Esophagus squamous epithelium (tissue), 5 donors: Measurements from ENCODE around the gene VPS37B. TPM values are rescaled to one million over a fixed set of nuclear protein-coding genes. Genes with fewer than 3 reads are reported as not detected.

Experiments
- DNase-seq: peaks from one replicate; lab custom pipeline; 2025; lab: John Stamatoyannopoulos, UW
- H3K27ac ChIP-seq, 4 donors: fragments of 200-600 bp; sonication (generic); one replicate each; pipeline ENCODE4 v1.5.1; 2016 to 2019; ENCODE audit warnings: mild to moderate bottlenecking in 1 of 4
- H3K27me3 ChIP-seq, 4 donors: fragments of 200-600 bp; sonication (generic); 1 replicate in 3 of 4; 2 replicates in 1 of 4; pipeline versions ENCODE4 v1.5.1 to v1.6.0; 2017 to 2021; ENCODE audit warnings: antibody characterized with exemption in 1 of 4
- H3K36me3 ChIP-seq, 3 donors: fragments of 200-600 bp; sonication (generic); one replicate each; pipeline ENCODE4 v1.5.1; 2016 to 2019
- H3K4me1 ChIP-seq, 3 donors: fragments of 200-600 bp; sonication (generic); one replicate each; pipeline ENCODE4 v1.5.1; 2017 to 2019
- H3K4me3 ChIP-seq, 4 donors: fragments of 200-600 bp; sonication (generic); 1 replicate in 3 of 4; 2 replicates in 1 of 4; pipeline ENCODE4 v1.5.1; 2016 to 2019; ENCODE audit warnings: mild to moderate bottlenecking in 2 of 4, moderate library complexity in 1 of 4
- H3K9me3 ChIP-seq, 3 donors: fragments of 200-600 bp; sonication (generic); one replicate each; pipeline ENCODE4 v1.5.1; 2016 to 2019
- CTCF ChIP-seq, 6 experiments: fragments of 450-650 bp in 4 of 6; fragments of 200-600 bp in 2 of 6; sonication (generic) in 2 of 6; IDR thresholded peaks; one replicate each; pipeline ENCODE4 v1.5.1; 2016 to 2019; ENCODE audit warnings: antibody characterized with exemption in 6 of 6, mild to moderate bottlenecking in 4 of 6, moderate library complexity in 4 of 6
- POLR2A ChIP-seq, 4 donors: fragments of 450-650 bp; IDR thresholded peaks; one replicate each; pipeline ENCODE4 v1.6.1; 2017; ENCODE audit warnings: antibody characterized with exemption in 4 of 4, mild to moderate bottlenecking in 4 of 4, moderate library complexity in 3 of 4
- WGBS, 2 donors: methylation state at CpG; one replicate each; pipeline ENCODE4 v1.1.5; 2018; 5-methylcytosine and 5-hydroxymethylcytosine counted together
- intact Hi-C: fragments of 100-400 bp; cut with DNase I; formaldehyde crosslinking; loops from one replicate; pipeline ENCODE4 v1.15.0; 2022
- total RNA-seq, 4 donors: library from RNA; depleted of rRNA; stranded (reverse); fragments of >200 nt; gene quantifications; one replicate each; pipeline ENCODE4 v1.1.0, GENCODE V29; 2016
- donor health status: DM: yes; HTN: yes; CAD: no.

The VPS37B gene
- total RNA-seq, 4 donors from 2014 or later, result 41.1 to 85.7 (median 69.5) TPM

- no peak for TF ChIP-seq CTCF (IDR thresholded peaks at IDR 0.05)
- no peak for TF ChIP-seq POLR2A (IDR thresholded peaks at IDR 0.05)
- Histone ChIP-seq H3K27me3 (no peaks in the 10 kb centered on the region), H3K4me3 (no peak overlapping the region), H3K4me1 (peaks cover 0 to 11% (median 0%) of the 10 kb centered on the region in 3 donors), H3K27ac (no peak overlapping the region), H3K36me3 (peaks cover 0 to 19% (median 0%) of the 10 kb centered on the region in 3 donors), H3K9me3 (no peaks in the 10 kb centered on the region)
- intact Hi-C loops, result no loop called here
- no peak for DNase-seq
- WGBS, 2 donors, result 91 to 97% methylated on average over 6 to 20 of the region's 23 CpGs
Observed at GRCh38 chr12:122929812-122930211, 33.9 kb upstream of the VPS37B start.

DNA sequence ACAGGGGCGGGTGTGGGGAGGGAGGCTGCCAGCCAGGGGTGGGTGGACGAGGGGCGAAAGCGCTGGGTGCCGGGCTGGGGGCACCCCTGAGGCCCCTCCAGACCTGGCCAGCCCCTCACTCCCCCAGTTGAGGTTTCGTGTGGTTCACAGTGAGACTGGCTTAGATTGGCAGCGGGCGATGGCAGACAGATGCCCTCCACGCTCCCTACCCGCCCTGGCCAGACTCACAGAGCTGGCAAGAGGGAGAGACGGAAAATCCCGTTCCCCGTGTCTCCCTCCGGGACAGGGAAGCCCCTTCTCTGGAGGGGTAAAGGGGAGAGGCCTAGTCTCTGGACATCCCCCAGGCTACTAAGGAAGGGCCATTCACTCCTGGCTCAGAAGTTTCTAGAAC, 33.2 kb upstream of the VPS37B start:
- intact Hi-C loops, result no loop called here

DNA sequence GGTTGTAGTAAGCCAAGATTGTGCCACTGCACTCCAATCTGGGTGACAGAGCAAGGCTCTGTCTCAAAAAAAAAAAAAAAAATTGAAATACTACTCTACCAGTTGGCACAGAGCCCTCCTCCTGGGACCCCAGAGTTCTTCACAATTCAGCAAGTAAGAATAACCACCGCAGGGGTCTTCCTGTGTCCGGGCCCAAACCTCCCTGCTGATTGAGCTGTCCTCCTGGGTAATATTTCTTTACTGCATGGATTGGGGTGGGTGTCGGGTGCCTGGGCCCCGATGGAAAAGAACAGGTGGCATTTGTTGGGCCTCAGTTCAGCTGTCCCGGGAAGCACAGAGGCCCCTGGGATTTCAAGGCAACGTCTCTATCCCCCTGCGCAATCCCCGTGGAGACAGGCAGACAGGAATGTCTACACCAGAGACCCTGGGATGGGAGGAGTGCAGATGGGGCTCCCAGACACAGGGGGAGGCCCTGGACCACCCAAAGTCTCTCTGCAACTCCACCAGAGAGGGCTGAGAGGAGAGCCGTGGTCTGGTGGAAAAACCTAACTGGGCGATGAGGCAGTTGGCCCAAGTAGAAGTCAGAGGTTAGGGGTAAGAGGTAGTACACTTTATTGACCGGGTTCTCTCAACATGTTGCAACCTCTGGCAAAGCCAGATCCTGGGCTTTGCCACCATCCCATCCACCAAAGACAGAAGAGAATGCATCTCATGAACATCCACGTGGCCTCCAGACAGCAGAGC, 32.7 kb upstream of the VPS37B start:
- WGBS, 2 donors, result 86 to 94% methylated on average over 4 to 10 of the region's 12 CpGs
- peaks cover 0 to 11% (median 0%) of the 10 kb centered on the region in 3 donors for H3K4me1 ChIP-seq
- peaks cover 0 to 17% (median 0%) of the 10 kb centered on the region in 3 donors for H3K36me3 ChIP-seq
- no peak overlapping the region for H3K4me3 ChIP-seq
- intact Hi-C loops, result no loop called here
- DNase-seq, result no peak
- no peak overlapping the region for H3K27ac ChIP-seq
- H3K9me3 ChIP-seq, result no peaks in the 10 kb centered on the region
- TF ChIP-seq CTCF (IDR thresholded peaks at IDR 0.05), result no peak
- TF ChIP-seq POLR2A (IDR thresholded peaks at IDR 0.05), result no peak
- H3K27me3 ChIP-seq, result no peaks in the 10 kb centered on the region

More for the DNA sequence above, 33.2 kb upstream of the VPS37B start:
- no peak for TF ChIP-seq POLR2A (IDR thresholded peaks at IDR 0.05)
- no peak for TF ChIP-seq CTCF (IDR thresholded peaks at IDR 0.05)
- Histone ChIP-seq H3K4me3 (no peak overlapping the region), H3K36me3 (peaks cover 0 to 17% (median 0%) of the 10 kb centered on the region in 3 donors), H3K27me3 (no peaks in the 10 kb centered on the region), H3K4me1 (peaks cover 0 to 11% (median 0%) of the 10 kb centered on the region in 3 donors), H3K9me3 (no peaks in the 10 kb centered on the region), H3K27ac (no peak overlapping the region)
- WGBS, 2 donors, result no CpG with 5 or more reads among the region's 14 CpGs
- DNase-seq, result no peak

DNA sequence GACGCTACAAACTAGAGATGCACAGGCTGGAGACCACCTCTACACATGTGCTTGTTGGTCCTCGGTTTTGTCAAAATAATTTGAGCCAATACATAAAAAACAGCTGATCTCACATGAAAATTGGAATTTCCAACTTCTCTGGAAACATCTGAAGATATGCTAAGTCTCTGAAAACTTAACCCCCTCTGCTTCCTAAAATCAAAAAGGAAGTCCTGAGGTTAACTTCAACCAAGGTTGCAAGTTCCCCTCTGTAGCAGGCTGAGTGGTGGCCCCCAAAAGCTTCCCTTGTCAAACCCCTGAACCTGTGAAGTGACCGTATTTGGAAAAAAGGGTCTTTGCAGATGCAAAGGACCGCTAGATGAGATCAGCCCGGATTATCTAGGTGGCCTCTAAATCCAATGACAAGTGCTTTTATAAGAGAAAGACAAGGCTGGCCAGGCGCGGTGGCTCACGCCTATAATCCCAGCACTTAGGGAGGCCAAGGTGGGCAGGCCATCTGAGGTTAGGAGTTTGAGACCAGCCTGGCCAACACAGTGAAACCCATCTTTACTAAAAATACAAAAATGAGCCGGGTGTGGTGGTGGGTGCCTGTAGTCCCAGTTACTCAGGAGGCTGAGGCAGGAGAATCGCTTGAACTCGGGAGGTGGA, 32.0 kb upstream of the VPS37B start:
- intact Hi-C loops, result no loop called here
- peaks cover 0 to 11% (median 0%) of the 10 kb centered on the region in 3 donors for H3K4me1 ChIP-seq
- peaks cover 0 to 15% (median 0%) of the 10 kb centered on the region in 3 donors for H3K36me3 ChIP-seq
- no peaks in the 10 kb centered on the region for H3K27me3 ChIP-seq
- no peak overlapping the region for H3K27ac ChIP-seq
- no peaks in the 10 kb centered on the region for H3K9me3 ChIP-seq
- WGBS, 2 donors, result 78 to 86% methylated on average over 9 to 11 of the region's 11 CpGs
- no peak for TF ChIP-seq POLR2A (IDR thresholded peaks at IDR 0.05)
- TF ChIP-seq CTCF (IDR thresholded peaks at IDR 0.05), result no peak
- H3K4me3 ChIP-seq, result no peak overlapping the region
- no peak for DNase-seq

DNA sequence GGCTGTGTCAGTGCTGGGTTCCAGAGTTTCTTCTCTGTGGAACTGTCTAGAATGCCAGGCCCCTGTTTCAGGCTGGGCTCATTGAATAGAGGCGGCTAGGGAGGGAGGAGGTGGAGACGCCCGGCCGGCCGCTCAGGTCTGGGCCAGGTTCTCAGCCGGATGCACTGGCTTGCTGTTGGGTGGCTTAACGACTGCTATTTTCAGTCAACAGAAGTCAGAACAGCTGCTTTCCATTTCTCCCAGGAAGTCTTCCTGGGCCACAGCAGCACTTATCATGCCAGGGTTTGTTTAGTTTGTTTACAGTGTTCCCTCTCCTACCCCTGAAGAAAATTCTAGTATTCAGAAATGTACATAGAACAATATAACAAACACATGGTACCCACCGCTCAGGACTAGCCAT, 26.0 kb upstream of the VPS37B start:
- intact Hi-C loops, result no loop called here
- H3K4me1 ChIP-seq, result peaks cover 7 to 28% (median 13%) of the 10 kb centered on the region in 3 donors
- H3K4me3 ChIP-seq, result no peak overlapping the region
- no peak for TF ChIP-seq POLR2A (IDR thresholded peaks at IDR 0.05)
- TF ChIP-seq CTCF (IDR thresholded peaks at IDR 0.05), result no peak
- no peaks in the 10 kb centered on the region for H3K36me3 ChIP-seq
- no peak for DNase-seq
- no peaks in the 10 kb centered on the region for H3K9me3 ChIP-seq
- H3K27ac ChIP-seq, result no peak overlapping the region
- no peaks in the 10 kb centered on the region for H3K27me3 ChIP-seq
- WGBS, 2 donors, result 60 to 62% methylated on average over 6 to 7 of the region's 8 CpGs
